GM12875 (cell line): ENCODE measurements around the gene RSPH3.

Experiments used
- H3K4me3 ChIP-seq: one replicate; pipeline ENCODE4 v1.5.1; 2011; ENCODE audit warnings: low read depth, low read length, control low read depth
- CTCF ChIP-seq: IDR thresholded peaks from 2 replicates; pipeline ENCODE4 v1.5.1; 2011; ENCODE audit warnings: low read depth, mild to moderate bottlenecking, control low read depth, inconsistent platforms, low read length, moderate library complexity, borderline replicate concordance; ENCODE audit not compliant: insufficient read depth

RSPH3 gene

GRCh38 chr6:158941246-158941645 is 58.8 kb downstream of the RSPH3 start:
- H3K4me3 ChIP-seq = no peak overlapping the region
- TF ChIP-seq CTCF = no peak

- peak overlapping the region; percentile 26 for H3K4me3 ChIP-seq
- TF ChIP-seq CTCF = no peak
Measured at GRCh38 chr6:158939255-158940159, 60.5 kb downstream of the RSPH3 start.

- peak overlapping the region; percentile 26 for H3K4me3 ChIP-seq
- no peak for TF ChIP-seq CTCF
Measured at GRCh38 chr6:158938811-158939254, 61.2 kb downstream of the RSPH3 start.

- H3K4me3 ChIP-seq = no peak overlapping the region
- TF ChIP-seq CTCF = no peak
Measured at GRCh38 chr6:158938220-158938619, 61.8 kb downstream of the RSPH3 start.

- no peak for TF ChIP-seq CTCF
- H3K4me3 ChIP-seq = no peak overlapping the region
Measured at GRCh38 chr6:158934157-158934556, 65.8 kb downstream of the RSPH3 start.

GRCh38 chr6:158933079-158933595 is 66.9 kb downstream of the RSPH3 start:
- H3K4me3 ChIP-seq = no peak overlapping the region
- TF ChIP-seq CTCF = no peak

GRCh38 chr6:158928068-158928467 is 71.9 kb downstream of the RSPH3 start:
- H3K4me3 ChIP-seq = no peak overlapping the region
- TF ChIP-seq CTCF = no peak
